HEK293 (cell line): ENCODE measurements around the gene ACSL4.
A peak's percentile ranks its signal among the peaks of the same experiment; 100 is the strongest.

Source experiments
- CTCF ChIA-PET: fragments of 350-600 bp; formaldehyde crosslinking; extraction: SDS; loops from one replicate; lab custom pipeline; 2021; ENCODE audit warnings: antibody characterized with exemption; lab: Yijun Ruan, JAX
- POLR2A ChIA-PET: fragments of 300-600 bp; formaldehyde crosslinking; extraction: SDS; loops from one replicate; lab custom pipeline; 2020; ENCODE audit warnings: antibody characterized with exemption, inconsistent platforms; lab: Yijun Ruan, JAX
- H3K27ac ChIP-seq: fragments of 200-500 bp; sonication (Bioruptor generic); 2 replicates; pipeline ENCODE4 v1.5.1; 2014; ENCODE audit warnings: low read depth, low read length, control low read depth, inconsistent platforms; ENCODE audit errors: extremely low read depth
- H3K36me3 ChIP-seq, 2 experiments: fragments of 200-500 bp in 1 of 2; sonication (Bioruptor generic) in 1 of 2; 1 replicate in 1 of 2; 2 replicates in 1 of 2; pipeline ENCODE4 v1.5.1; 2014 to 2017; ENCODE audit warnings: inconsistent platforms in 2 of 2, low read length in 2 of 2; ENCODE audit not compliant: control insufficient read depth in 2 of 2, insufficient read depth in 1 of 2
- H3K4me1 ChIP-seq: fragments of 200-500 bp; sonication (Bioruptor generic); 2 replicates; pipeline ENCODE4 v1.5.1; 2014; ENCODE audit warnings: mild to moderate bottlenecking, low read length, inconsistent platforms; ENCODE audit not compliant: control insufficient read depth, insufficient read depth
- H3K4me3 ChIP-seq: 2 replicates; pipeline ENCODE4 v1.5.1; 2011; ENCODE audit warnings: low read depth, mild to moderate bottlenecking, control low read depth, low read length, moderate library complexity
- H3K9me3 ChIP-seq: fragments of 200-500 bp; sonication (Bioruptor generic); 2 replicates; pipeline ENCODE4 v1.5.1; 2014; ENCODE audit warnings: low read depth, low read length, inconsistent platforms; ENCODE audit not compliant: control insufficient read depth, insufficient read depth
- BCL11B ChIP-seq: fragments of 450-650 bp; formaldehyde crosslinking; IDR thresholded peaks from 2 replicates; pipeline ENCODE4 v1.5.1; 2016; ENCODE audit warnings: low read depth, missing biosample characterization, missing genetic modification characterization
- HOXD13 ChIP-seq: sonication (generic); formaldehyde crosslinking; IDR thresholded peaks from 2 replicates; pipeline ENCODE4 v1.8.0; 2022; ENCODE audit warnings: missing genetic modification reagents, borderline replicate concordance
- MYNN ChIP-seq: fragments of 450-650 bp; formaldehyde crosslinking; IDR thresholded peaks from 2 replicates; pipeline ENCODE4 v1.5.1; 2016; ENCODE audit warnings: missing biosample characterization, missing genetic modification characterization, borderline replicate concordance
- PRDM1 ChIP-seq: fragments of 450-650 bp; formaldehyde crosslinking; IDR thresholded peaks from 2 replicates; pipeline ENCODE4; 2016; ENCODE audit warnings: missing biosample characterization, missing genetic modification characterization
- PRDM10 ChIP-seq: fragments of 450-650 bp; formaldehyde crosslinking; IDR thresholded peaks from 2 replicates; pipeline ENCODE4 v1.5.1; 2016; ENCODE audit warnings: missing biosample characterization, missing genetic modification characterization
- PRDM6 ChIP-seq: fragments of 450-650 bp; formaldehyde crosslinking; IDR thresholded peaks from 2 replicates; pipeline ENCODE4 v1.5.1; 2017; ENCODE audit warnings: missing biosample characterization, missing genetic modification characterization
- ZBTB26 ChIP-seq: fragments of 450-650 bp; formaldehyde crosslinking; optimal IDR thresholded peaks from 2 replicates; pipeline ENCODE3; 2016; ENCODE audit warnings: missing biosample characterization, mild to moderate bottlenecking, missing genetic modification characterization
- ZFP37 ChIP-seq: fragments of 450-650 bp; formaldehyde crosslinking; IDR thresholded peaks from 2 replicates; pipeline ENCODE4 v1.5.1; 2016; ENCODE audit warnings: missing biosample characterization, missing genetic modification characterization
- ZNF10 ChIP-seq: fragments of 450-650 bp; formaldehyde crosslinking; IDR thresholded peaks from 2 replicates; pipeline ENCODE4 v1.5.1; 2017; ENCODE audit warnings: missing biosample characterization, missing genetic modification characterization
- ZNF121 ChIP-seq: fragments of 450-650 bp; formaldehyde crosslinking; IDR thresholded peaks from 2 replicates; pipeline ENCODE4 v1.5.1; 2016; ENCODE audit warnings: missing biosample characterization, missing genetic modification characterization
- ZNF2 ChIP-seq: fragments of 450-650 bp; formaldehyde crosslinking; IDR thresholded peaks from 2 replicates; pipeline ENCODE4 v1.5.1; 2016; ENCODE audit warnings: missing biosample characterization, missing genetic modification characterization
- ZNF26 ChIP-seq: fragments of 450-650 bp; formaldehyde crosslinking; IDR thresholded peaks from 2 replicates; pipeline ENCODE4 v1.5.1; 2016; ENCODE audit warnings: missing biosample characterization, missing genetic modification characterization
- ZNF292 ChIP-seq: fragments of 450-650 bp; formaldehyde crosslinking; IDR thresholded peaks from 2 replicates; pipeline ENCODE4 v1.5.1; 2016; ENCODE audit warnings: low read depth, missing biosample characterization, missing genetic modification characterization, borderline replicate concordance
- ZNF302 ChIP-seq: fragments of 450-650 bp; formaldehyde crosslinking; IDR thresholded peaks from 2 replicates; pipeline ENCODE4 v1.5.1; 2016; ENCODE audit warnings: missing biosample characterization, missing genetic modification characterization, low read depth
- ZNF311 ChIP-seq: fragments of 450-650 bp; formaldehyde crosslinking; IDR thresholded peaks from 2 replicates; pipeline ENCODE4 v1.5.1; 2017; ENCODE audit warnings: missing biosample characterization, missing genetic modification characterization, borderline replicate concordance
- ZNF341 ChIP-seq: fragments of 450-650 bp; formaldehyde crosslinking; IDR thresholded peaks from 2 replicates; pipeline ENCODE4; 2016; ENCODE audit warnings: low read depth, missing biosample characterization, missing genetic modification characterization
- ZNF394 ChIP-seq: fragments of 450-650 bp; formaldehyde crosslinking; IDR thresholded peaks from 2 replicates; pipeline ENCODE4 v1.5.1; 2016; ENCODE audit warnings: missing biosample characterization, missing genetic modification characterization, mild to moderate bottlenecking, moderate library complexity, borderline replicate concordance
- ZNF473 ChIP-seq: fragments of 450-650 bp; formaldehyde crosslinking; IDR thresholded peaks from 2 replicates; pipeline ENCODE4 v1.5.1; 2017; ENCODE audit warnings: missing biosample characterization, missing genetic modification characterization
- ZNF530 ChIP-seq: fragments of 450-650 bp; formaldehyde crosslinking; IDR thresholded peaks from 2 replicates; pipeline ENCODE4 v1.5.1; 2016; ENCODE audit warnings: low read depth, missing biosample characterization, missing genetic modification characterization
- ZNF548 ChIP-seq: fragments of 450-650 bp; formaldehyde crosslinking; IDR thresholded peaks from 2 replicates; pipeline ENCODE4 v1.5.1; 2016; ENCODE audit warnings: missing biosample characterization, missing genetic modification characterization
- ZNF768 ChIP-seq: fragments of 450-650 bp; formaldehyde crosslinking; IDR thresholded peaks from 2 replicates; pipeline ENCODE4 v1.5.1; 2018; ENCODE audit warnings: missing biosample characterization, mild to moderate bottlenecking, missing genetic modification characterization
- ZNF792 ChIP-seq: fragments of 450-650 bp; formaldehyde crosslinking; IDR thresholded peaks from 2 replicates; pipeline ENCODE4 v1.5.1; 2016; ENCODE audit warnings: missing biosample characterization, missing genetic modification characterization

The ACSL4 gene

GRCh38 chrX:109719264-109719663, 13.8 kb downstream of the ACSL4 start (continued):
- TF ChIP-seq BCL11B (no peak), ZNF548 (tag by site-specific recombination) (no peak)

GRCh38 chrX:109716431-109717028, 16.5 kb downstream of the ACSL4 start:
- TF ChIP-seq ZNF10 (tag by site-specific recombination) (no peak), MYNN (no peak), ZFP37 (no peak), PRDM6 (tag by site-specific recombination) (no peak), ZNF26 (no peak), ZNF302 (no peak), ZNF768 (tag by site-specific recombination) (no peak), ZNF473 (tag by site-specific recombination) (no peak), ZNF530 (no peak), ZNF2 (tag by site-specific recombination) (no peak), ZNF292 (no peak), ZNF121 (tag by site-specific recombination) (no peak), ZNF311 (tag by site-specific recombination) (no peak), HOXD13 (CRISPR knock-in tag) (no peak), ZNF792 (tag by site-specific recombination) (no peak), PRDM1 (no peak), ZNF341 (tag by site-specific recombination) (no peak)
- H3K4me1 ChIP-seq = 0 out of 2 replicates have a peak, but pooled peaks cover 2% of the 10 kb centered on the region
- H3K36me3 ChIP-seq = no peaks in the 10 kb centered on the region
- CTCF ChIA-PET = interaction anchor here (0.6 to 12.8 kb wide), 6 partner anchors 9 to 424 kb away, joined by 3 to 180 read pairs (median 4); no protein-coding TSS in a partner anchor
- POLR2A ChIA-PET = no interaction called here
- H3K4me3 ChIP-seq = no peak overlapping the region
- no peaks in the 10 kb centered on the region for H3K9me3 ChIP-seq
- no peak overlapping the region for H3K27ac ChIP-seq

- POLR2A ChIA-PET = interaction anchor here (1.2 to 1.4 kb wide), 2 partner anchors 18 to 19 kb away, joined by 3 read pairs; partner anchors contain the start of gene ACSL4
- no peak overlapping the region for H3K4me3 ChIP-seq
- H3K27ac ChIP-seq = no peak overlapping the region
- peaks cover 3% of the 10 kb centered on the region; the same call in 1 of the 2 replicates for H3K4me1 ChIP-seq
- no peak for TF ChIP-seq ZNF394 (tag by site-specific recombination)
- TF ChIP-seq ZNF121 (tag by site-specific recombination) = no peak
- TF ChIP-seq ZBTB26 (tag by site-specific recombination) = no peak
- TF ChIP-seq PRDM10 (tag by site-specific recombination) = 0 out of 2 replicates have a peak, but pooled peaks have one; percentile 33
- TF ChIP-seq, all 188 proteins: peak for 1
- H3K36me3 ChIP-seq = no peaks in the 10 kb centered on the region
- H3K9me3 ChIP-seq = no peaks in the 10 kb centered on the region
- CTCF ChIA-PET = interaction anchor here (0.6 to 12.8 kb wide), 14 partner anchors 10 to 693 kb away, joined by 3 to 180 read pairs (median 6); no protein-coding TSS in a partner anchor
Observed at GRCh38 chrX:109714340-109714958, 18.6 kb downstream of the ACSL4 start.
